KMS-11 (cell line): ENCODE data around the gene NOS1AP.

Experiments
- H2AFZ ChIP-seq: fragments of 200-600 bp; sonication (generic); 2 replicates; pipeline ENCODE4 v1.6.1; 2016; ENCODE audit warnings: antibody characterized with exemption, mixed run types, low read depth
- H3K27ac ChIP-seq: fragments of 200-600 bp; sonication (generic); 2 replicates; pipeline ENCODE4 v1.6.1; 2016; ENCODE audit warnings: mild to moderate bottlenecking, mixed run types
- H3K27me3 ChIP-seq: fragments of 200-600 bp; sonication (generic); 2 replicates; pipeline ENCODE4 v1.6.1; 2017; ENCODE audit warnings: mild to moderate bottlenecking, low read depth, mixed run types, moderate library complexity; ENCODE audit not compliant: insufficient read depth
- H3K36me3 ChIP-seq: fragments of 200-600 bp; sonication (generic); 2 replicates; pipeline ENCODE4 v1.6.1; 2017; ENCODE audit warnings: mild to moderate bottlenecking, mixed run types; ENCODE audit not compliant: insufficient read depth
- H3K4me1 ChIP-seq: fragments of 200-600 bp; sonication (generic); 2 replicates; pipeline ENCODE4 v1.6.1; 2016; ENCODE audit warnings: mild to moderate bottlenecking, low read depth, mixed run types; ENCODE audit not compliant: poor library complexity, severe bottlenecking
- H3K4me2 ChIP-seq: fragments of 200-600 bp; sonication (generic); 2 replicates; pipeline ENCODE4 v1.7.0; 2016; ENCODE audit warnings: mild to moderate bottlenecking, mixed run types
- H3K4me3 ChIP-seq: fragments of 200-600 bp; sonication (generic); IDR thresholded peaks from 2 replicates; pipeline ENCODE4 v1.6.1; 2017; ENCODE audit warnings: low read depth, low read length, mixed read lengths; ENCODE audit not compliant: insufficient read depth
- H3K79me2 ChIP-seq: fragments of 200-600 bp; sonication (generic); 2 replicates; pipeline ENCODE4 v1.6.1; 2016; ENCODE audit warnings: low read depth, mixed run types; ENCODE audit not compliant: insufficient read depth
- H3K9ac ChIP-seq: fragments of 200-600 bp; sonication (generic); 2 replicates; pipeline ENCODE4 v1.6.1; 2016; ENCODE audit warnings: mild to moderate bottlenecking, mixed run types
- H4K20me1 ChIP-seq: fragments of 200-600 bp; sonication (generic); 2 replicates; pipeline ENCODE4 v1.6.1; 2016; ENCODE audit warnings: mild to moderate bottlenecking, mixed run types; ENCODE audit not compliant: insufficient read depth
- TF ChIP-seq, protein P1 (sequence below): fragments of 200-600 bp; sonication (generic); conservative IDR thresholded peaks from 2 replicates; pipeline ENCODE4 v1.6.1; 2017; ENCODE audit warnings: low read depth, mild to moderate bottlenecking, antibody characterized with exemption, low read length, moderate library complexity, mixed read lengths

NOS1AP gene

DNA sequence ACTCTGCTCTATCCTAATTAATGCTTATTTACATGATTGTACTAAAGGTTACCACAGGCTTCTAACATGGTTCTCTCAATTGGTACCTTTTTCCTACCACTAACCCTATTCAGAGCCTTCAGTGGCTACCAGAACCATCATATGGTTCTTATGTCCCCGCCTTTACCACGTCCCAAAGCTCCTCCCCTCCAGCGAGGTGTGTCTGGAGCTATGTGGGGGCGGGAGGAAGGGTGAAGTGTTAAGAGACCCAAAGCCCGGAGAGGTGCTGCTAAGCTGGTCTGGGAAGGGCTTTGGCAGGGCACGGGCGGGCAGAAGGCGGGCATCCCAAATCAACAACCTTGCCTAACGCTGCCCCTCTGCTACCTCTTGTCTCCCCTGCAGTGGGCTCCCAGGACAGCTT lies 297.2 kb downstream of the NOS1AP start:
- no peak overlapping the region for H3K27ac ChIP-seq
- H3K36me3 ChIP-seq: no peaks in the 10 kb centered on the region
- H2AFZ ChIP-seq: no peak overlapping the region
- no peak overlapping the region for H3K4me2 ChIP-seq
- no peak overlapping the region for H3K4me3 ChIP-seq
- H4K20me1 ChIP-seq: no peaks in the 10 kb centered on the region
- TF ChIP-seq, protein P1, sequence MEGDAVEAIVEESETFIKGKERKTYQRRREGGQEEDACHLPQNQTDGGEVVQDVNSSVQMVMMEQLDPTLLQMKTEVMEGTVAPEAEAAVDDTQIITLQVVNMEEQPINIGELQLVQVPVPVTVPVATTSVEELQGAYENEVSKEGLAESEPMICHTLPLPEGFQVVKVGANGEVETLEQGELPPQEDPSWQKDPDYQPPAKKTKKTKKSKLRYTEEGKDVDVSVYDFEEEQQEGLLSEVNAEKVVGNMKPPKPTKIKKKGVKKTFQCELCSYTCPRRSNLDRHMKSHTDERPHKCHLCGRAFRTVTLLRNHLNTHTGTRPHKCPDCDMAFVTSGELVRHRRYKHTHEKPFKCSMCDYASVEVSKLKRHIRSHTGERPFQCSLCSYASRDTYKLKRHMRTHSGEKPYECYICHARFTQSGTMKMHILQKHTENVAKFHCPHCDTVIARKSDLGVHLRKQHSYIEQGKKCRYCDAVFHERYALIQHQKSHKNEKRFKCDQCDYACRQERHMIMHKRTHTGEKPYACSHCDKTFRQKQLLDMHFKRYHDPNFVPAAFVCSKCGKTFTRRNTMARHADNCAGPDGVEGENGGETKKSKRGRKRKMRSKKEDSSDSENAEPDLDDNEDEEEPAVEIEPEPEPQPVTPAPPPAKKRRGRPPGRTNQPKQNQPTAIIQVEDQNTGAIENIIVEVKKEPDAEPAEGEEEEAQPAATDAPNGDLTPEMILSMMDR: no peak
- peaks cover 3% of the 10 kb centered on the region for H3K4me1 ChIP-seq
- no peaks in the 10 kb centered on the region for H3K27me3 ChIP-seq
- no peak overlapping the region for H3K9ac ChIP-seq
- no peaks in the 10 kb centered on the region for H3K79me2 ChIP-seq

DNA sequence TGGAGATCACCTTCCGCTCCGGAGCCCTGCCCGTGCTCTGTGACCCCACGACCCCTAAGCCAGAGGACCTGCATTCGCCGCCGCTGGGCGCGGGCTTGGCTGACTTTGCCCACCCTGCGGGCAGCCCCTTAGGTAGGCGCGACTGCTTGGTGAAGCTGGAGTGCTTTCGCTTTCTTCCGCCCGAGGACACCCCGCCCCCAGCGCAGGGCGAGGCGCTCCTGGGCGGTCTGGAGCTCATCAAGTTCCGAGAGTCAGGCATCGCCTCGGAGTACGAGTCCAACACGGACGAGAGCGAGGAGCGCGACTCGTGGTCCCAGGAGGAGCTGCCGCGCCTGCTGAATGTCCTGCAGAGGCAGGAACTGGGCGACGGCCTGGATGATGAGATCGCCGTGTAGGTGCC lies 297.6 kb downstream of the NOS1AP start:
- H3K4me3 ChIP-seq: no peak overlapping the region

DNA sequence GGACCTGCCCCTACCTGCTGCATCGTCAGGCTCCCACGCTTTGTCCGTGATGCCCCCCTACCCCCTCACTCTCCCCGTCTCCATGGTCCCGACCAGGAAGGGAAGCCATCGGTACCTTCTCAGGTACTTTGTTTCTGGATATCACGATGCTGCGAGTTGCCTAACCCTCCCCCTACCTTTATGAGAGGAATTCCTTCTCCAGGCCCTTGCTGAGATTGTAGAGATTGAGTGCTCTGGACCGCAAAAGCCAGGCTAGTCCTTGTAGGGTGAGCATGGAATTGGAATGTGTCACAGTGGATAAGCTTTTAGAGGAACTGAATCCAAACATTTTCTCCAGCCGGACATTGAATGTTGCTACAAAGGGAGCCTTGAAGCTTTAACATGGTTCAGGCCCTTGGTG lies 298.3 kb downstream of the NOS1AP start:
- Histone ChIP-seq H4K20me1 (no peaks in the 10 kb centered on the region), H3K36me3 (no peaks in the 10 kb centered on the region), H2AFZ (no peak overlapping the region), H3K9ac (no peak overlapping the region), H3K27ac (no peak overlapping the region), H3K4me3 (no peak overlapping the region), H3K4me2 (no peak overlapping the region), H3K4me1 (no peaks in the 10 kb centered on the region), H3K79me2 (no peaks in the 10 kb centered on the region), H3K27me3 (no peaks in the 10 kb centered on the region)
- TF ChIP-seq, protein P1: no peak

More for the DNA sequence above, 297.6 kb downstream of the NOS1AP start:
- H2AFZ ChIP-seq: no peak overlapping the region
- H3K27me3 ChIP-seq: no peaks in the 10 kb centered on the region
- no peak overlapping the region for H3K4me2 ChIP-seq
- no peaks in the 10 kb centered on the region for H3K4me1 ChIP-seq
- TF ChIP-seq, protein P1: no peak
- no peaks in the 10 kb centered on the region for H4K20me1 ChIP-seq
- no peak overlapping the region for H3K27ac ChIP-seq
- H3K36me3 ChIP-seq: no peaks in the 10 kb centered on the region
- no peaks in the 10 kb centered on the region for H3K79me2 ChIP-seq
- H3K9ac ChIP-seq: no peak overlapping the region

DNA sequence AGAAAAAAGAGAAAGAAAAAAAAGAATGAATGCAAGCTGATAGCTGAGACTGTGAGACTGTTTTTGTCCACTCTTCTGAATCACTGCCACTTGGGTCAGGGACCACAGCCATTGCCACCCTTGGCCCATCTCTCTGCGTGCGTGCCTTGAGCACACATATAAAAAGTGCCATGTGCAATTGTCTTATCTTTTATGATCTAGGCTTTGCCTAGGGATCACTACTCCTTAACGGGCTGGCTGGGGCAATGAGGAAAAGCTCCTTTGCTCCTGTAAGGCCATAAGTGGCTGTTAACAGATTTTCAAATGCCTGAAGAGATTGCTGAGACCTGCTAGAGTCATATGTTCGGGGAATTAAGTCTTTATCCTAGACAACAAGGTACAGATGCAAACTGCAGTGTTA lies 299.0 kb downstream of the NOS1AP start:
- Histone ChIP-seq H3K79me2 (no peaks in the 10 kb centered on the region), H3K36me3 (no peaks in the 10 kb centered on the region), H3K27me3 (no peaks in the 10 kb centered on the region), H3K4me2 (no peak overlapping the region), H3K9ac (no peak overlapping the region), H3K4me3 (no peak overlapping the region), H2AFZ (no peak overlapping the region), H3K27ac (no peak overlapping the region), H3K4me1 (no peaks in the 10 kb centered on the region), H4K20me1 (no peaks in the 10 kb centered on the region)
- TF ChIP-seq, protein P1: no peak
